K562 (cell line): Measurements from ENCODE around the gene PTPRG. TPM values are rescaled to one million over a fixed set of nuclear protein-coding genes. Genes with fewer than 3 reads are reported as not detected.

Experiments
- ATAC-seq: fragments of 200-7000 bp; cut with Tn5 transposase; 3 replicates; pipeline ENCODE4 v1.9.1; 2020; ENCODE audit warnings: moderate library complexity
- BruUV-seq: library from RNA; stranded (reverse); fragments of 400-500 nt; replicated peaks from 2 replicates; lab custom pipeline; 2021; lab: Mats Ljungman, UMichigan
- CTCF ChIA-PET: fragments of 300-600 bp; formaldehyde crosslinking; extraction: SDS; loops from one replicate; lab custom pipeline; 2021; ENCODE audit warnings: low intra/inter-chr PET ratio; lab: Yijun Ruan, JAX
- POLR2A ChIA-PET: fragments of 300-600, 350-650 bp; sonication (Branson Sonifier 250); formaldehyde crosslinking; extraction: SDS; loops from one replicate; lab custom pipeline; 2021; ENCODE audit warnings: antibody characterized with exemption, inconsistent platforms; lab: Yijun Ruan, JAX
- DNase-seq, 4 experiments: peaks; one replicate each; pipeline versions ENCODE4 v3.0.0 to v3.0.0-alpha.2; 2011 to 2018; ENCODE audit warnings: low spot score in 3 of 4, mixed read lengths in 3 of 4; ENCODE audit errors: extremely low read depth in 1 of 4
- FAIRE-seq: peaks from 2 replicates; lab custom pipeline; 2011; peaks lifted over from hg19 to GRCh38; lab: Jason Lieb, UNC
- H2AFZ ChIP-seq: 2 replicates; pipeline ENCODE4 v1.6.0; 2011; ENCODE audit warnings: low read depth, low read length, control low read depth, inconsistent platforms
- H3K27ac ChIP-seq: fragments of 200-600 bp; 3 replicates; pipeline ENCODE4 v1.8.0; 2011; ENCODE audit warnings: low read depth, mild to moderate bottlenecking, control low read depth, inconsistent platforms, low read length, moderate library complexity, mixed read lengths; ENCODE audit errors: extremely low read depth
- H3K27me3 ChIP-seq, 2 experiments: fragments of 300-600 bp in 1 of 2; 2 replicates in 1 of 2; 3 replicates in 1 of 2; pipeline versions ENCODE4 v1.6.0 to v1.8.0; 2011; ENCODE audit warnings: inconsistent platforms in 2 of 2, low read length in 2 of 2, mild to moderate bottlenecking in 1 of 2, mixed read lengths in 1 of 2, moderate library complexity in 1 of 2; ENCODE audit not compliant: control insufficient read depth in 2 of 2, insufficient read depth in 2 of 2
- H3K36me3 ChIP-seq: fragments of 300-600 bp; 3 replicates; pipeline ENCODE4 v1.8.0; 2011; ENCODE audit warnings: mild to moderate bottlenecking, low read length, inconsistent platforms; ENCODE audit not compliant: control insufficient read depth, insufficient read depth
- H3K4me1 ChIP-seq, 2 experiments: fragments of 200-600 bp in 1 of 2; replicated peaks in 1 of 2; 2 replicates in 1 of 2; 3 replicates in 1 of 2; pipeline versions ENCODE4 v1.5.1 to v1.8.0; 2011; ENCODE audit warnings: inconsistent platforms in 2 of 2, low read length in 2 of 2, mild to moderate bottlenecking in 1 of 2, mixed read lengths in 1 of 2, moderate library complexity in 1 of 2; ENCODE audit not compliant: control insufficient read depth in 2 of 2, insufficient read depth in 2 of 2
- H3K4me2 ChIP-seq: 2 replicates; pipeline ENCODE4 v1.6.1; 2011; ENCODE audit warnings: low read length, control low read depth, inconsistent platforms, mixed read lengths; ENCODE audit not compliant: insufficient read depth
- H3K4me3 ChIP-seq: fragments of 200-600 bp; sonication (generic), shearing (Covaris generic); 2 replicates; pipeline ENCODE4 v1.5.1; 2016; ENCODE audit warnings: control low read depth, inconsistent platforms
- H3K79me2 ChIP-seq: fragments of 200-600 bp; 3 replicates; pipeline ENCODE4 v1.8.0; 2011; ENCODE audit warnings: low read length, inconsistent platforms; ENCODE audit not compliant: control insufficient read depth, insufficient read depth
- H3K9ac ChIP-seq, 2 experiments: 2 replicates each; pipeline versions ENCODE4 v1.6.0 to v1.6.1; 2011; ENCODE audit warnings: low read depth in 2 of 2, low read length in 2 of 2, control low read depth in 1 of 2, inconsistent platforms in 1 of 2, mild to moderate bottlenecking in 1 of 2, mixed read lengths in 1 of 2; ENCODE audit not compliant: insufficient read depth in 1 of 2
- H3K9me1 ChIP-seq: one replicate; pipeline ENCODE4 v1.6.0; 2011; ENCODE audit warnings: inconsistent platforms, mild to moderate bottlenecking, low read length, moderate library complexity; ENCODE audit not compliant: control insufficient read depth, insufficient read depth
- H3K9me3 ChIP-seq: replicated peaks from 2 replicates; pipeline ENCODE4 v1.5.1; 2011; ENCODE audit warnings: low read depth, low read length, inconsistent platforms; ENCODE audit not compliant: control insufficient read depth, insufficient read depth
- H4K20me1 ChIP-seq: replicated peaks from 2 replicates; pipeline ENCODE4 v1.6.1; 2011; ENCODE audit warnings: low read length, inconsistent platforms, mixed read lengths; ENCODE audit not compliant: control insufficient read depth, insufficient read depth
- CEBPZ ChIP-seq: fragments of 150-350 bp; IDR thresholded peaks from 2 replicates; pipeline ENCODE4 v1.6.1; 2014; ENCODE audit warnings: low read depth, mild to moderate bottlenecking, low read length, borderline replicate concordance
- ESRRB ChIP-seq: fragments of 250-450 bp; sonication (Bioruptor Pico); IDR thresholded peaks from 2 replicates; pipeline ENCODE4 v1.5.0; 2020; ENCODE audit warnings: mild to moderate bottlenecking, moderate library complexity, borderline replicate concordance
- HOXB6 ChIP-seq: fragments of 250-450 bp; sonication (Bioruptor Pico); IDR thresholded peaks from 2 replicates; pipeline ENCODE4 v1.5.1; 2022; ENCODE audit warnings: mild to moderate bottlenecking, borderline replicate concordance
- RFX1 ChIP-seq: fragments of 450-650 bp; IDR thresholded peaks from 2 replicates; pipeline ENCODE4 v1.6.1; 2016; ENCODE audit warnings: mild to moderate bottlenecking, moderate library complexity
- RNF219 ChIP-seq: fragments of 250-450 bp; sonication (Bioruptor Pico); IDR thresholded peaks from 2 replicates; pipeline ENCODE4 v1.5.0; 2022; ENCODE audit warnings: mild to moderate bottlenecking
- RREB1 ChIP-seq: fragments of 250-450 bp; sonication (Bioruptor Pico); IDR thresholded peaks from 2 replicates; pipeline ENCODE4 v1.4.0; 2020
- ZNF3 ChIP-seq: fragments of 250-450 bp; sonication (Bioruptor Pico); IDR thresholded peaks from 2 replicates; pipeline ENCODE4 v1.5.0; 2021; ENCODE audit warnings: mild to moderate bottlenecking, moderate library complexity
- ZNF395 ChIP-seq: fragments of 200-800 bp; sonication (Bioruptor generic); IDR thresholded peaks from 2 replicates; pipeline ENCODE4 v1.6.1; 2017; ENCODE audit warnings: missing genetic modification characterization, missing compliant biosample characterization
- ZNF707 ChIP-seq: fragments of 250-450 bp; sonication (Bioruptor Pico); conservative IDR thresholded peaks from 2 replicates; pipeline ENCODE4 v1.8.0; 2022; ENCODE audit warnings: inconsistent platforms, mild to moderate bottlenecking, moderate library complexity
- WGBS: fragments of 100-300 bp; shearing (Covaris generic); methylation state at CpG from one replicate; pipeline ENCODE4 v1.1.6; 2016; ENCODE audit warnings: low coverage, mixed read lengths; ENCODE audit not compliant: insufficient coverage; ENCODE audit errors: missing lambda C conversion rate; 5-methylcytosine and 5-hydroxymethylcytosine counted together
- in situ Hi-C: fragments of 300-500 bp; cut with MboI; formaldehyde crosslinking; loops from 4 replicates; pipeline ENCODE4 v1.15.0; 2018; ENCODE audit warnings: inconsistent platforms, mixed read lengths
- intact Hi-C: fragments of 100-400 bp; cut with micrococcal nuclease; formaldehyde crosslinking; loops from 2 replicates; pipeline ENCODE4 v1.14.2; 2022
- polyA plus RNA-seq, 8 experiments: library from polyadenylated mRNA; depleted of rRNA in 4 of 8; stranded (reverse) in 5 of 8; unstranded in 3 of 8; fragments of >200 nt; fragmentation: Nextera tagmentation in 2 of 8; fragmentation: Illumina TruSeq in 1 of 8; extraction: Ambion mirVana in 2 of 8; extraction: Trizol in 1 of 8; gene quantifications; 2 replicates each; pipeline versions ENCODE4 v1.2.1 to v1.2.3, GENCODE V29; 2011 to 2014; ENCODE audit warnings: inconsistent platforms in 1 of 8, missing spikeins in 1 of 8
- total RNA-seq, 7 experiments: library from RNA; depleted of rRNA in 6 of 7; stranded (reverse); fragments of >200 nt in 6 of 7; fragmentation: Illumina TruSeq in 2 of 7; extraction: Trizol in 2 of 7; gene quantifications; 2 replicates each; pipeline versions ENCODE4 v1.2.1 to v1.2.3, GENCODE V29; 2011 to 2021; ENCODE audit warnings: low replicate concordance in 1 of 7

The PTPRG gene
- total and polyA plus RNA-seq, 9 of the 15 experiments (the other 6 are each of a cell fraction or from before 2014, with no cell fraction given): 0.16 TPM; not detected in 8

- ATAC-seq: no peak
- Histone ChIP-seq H3K27me3 (no peaks in the 10 kb centered on the region; a peak in 2 of 5 replicates), H3K36me3 (no peaks in the 10 kb centered on the region), H3K4me3 (no peak overlapping the region), H2AFZ (no peak overlapping the region), H3K79me2 (no peaks in the 10 kb centered on the region), H3K4me2 (no peak overlapping the region), H3K9ac (no peak overlapping the region), H3K9me3 (no peaks in the 10 kb centered on the region), H3K9me1 (no peaks in the 10 kb centered on the region), H4K20me1 (no peaks in the 10 kb centered on the region), H3K4me1 (no peaks in the 10 kb centered on the region), H3K27ac (no peak overlapping the region)
- DNase-seq: no peak
- WGBS: 0% methylated on average over 3 of the region's 3 CpGs
- no TSS peak for BruUV-seq
- no peak for FAIRE-seq
- POLR2A ChIA-PET: no interaction called here
- intact Hi-C loops: no loop called here
- CTCF ChIA-PET: no interaction called here
- in situ Hi-C loops: no loop called here
- no peak for TF ChIP-seq ESRRB (CRISPR knock-in tag)
- TF ChIP-seq RNF219: no peak
- no peak for TF ChIP-seq ZNF3 (CRISPR knock-in tag)
- no peak for TF ChIP-seq HOXB6 (CRISPR knock-in tag)
- TF ChIP-seq ZNF395 (CRISPR knock-in tag): no peak
- no peak for TF ChIP-seq RFX1
- no peak for TF ChIP-seq RREB1
- no peak for TF ChIP-seq CEBPZ
- TF ChIP-seq ZNF707 (CRISPR knock-in tag): no peak
Measured at GRCh38 chr3:61915296-61915695, 353.9 kb downstream of the PTPRG start.
